ENCODE measurements around the gene PSG5. TPM values are rescaled to one million over a fixed set of nuclear protein-coding genes. Genes with fewer than 3 reads are reported as not detected.

PSG5 gene
- total RNA-seq, result not detected in 2 replicates

GRCh38 chr19:43186311-43186935 is at the start of gene PSG5:
Gene PSG5 (minus strand): TSS chr19:43186536. CDS start chr19:43186405, 131 bp downstream.

GRCh38 chr19:43205471-43206105 is 19.3 kb upstream of the PSG5 start, which contains the start of gene PSG4:
Gene PSG4 (minus strand): TSS chr19:43205638. CDS start chr19:43205536, 102 bp downstream.

Other genes with a start within 250 kb of the PSG5 start
- not detected in 2 replicates for gene PSG7, start 249.3 kb downstream of the PSG5 start, total RNA-seq
- gene PSG11, start 160.1 kb downstream of the PSG5 start, total RNA-seq, result not detected in 2 replicates
- gene PSG2, start 103.8 kb downstream of the PSG5 start, total RNA-seq, result not detected in 2 replicates
- 1.6 TPM in 1 of 2 replicates, not detected in the other for gene PSG4, start 19.1 kb upstream of the PSG5 start, total RNA-seq
- gene PSG9, start 83.0 kb upstream of the PSG5 start, total RNA-seq, result not detected in 2 replicates
- gene CD177, start 167.2 kb upstream of the PSG5 start, total RNA-seq, result 0.78 TPM in 1 of 2 replicates, not detected in the other
- not detected in 2 replicates for gene TEX101, start 228.4 kb upstream of the PSG5 start, total RNA-seq

Measured in epithelial cell of alveolus of lung (primary cell).